ENCODE measurements around the gene AMN1. TPM values are rescaled to one million over a fixed set of nuclear protein-coding genes. Genes with fewer than 3 reads are reported as not detected.
A peak's percentile ranks its signal among the peaks of the same experiment; 100 is the strongest.

The AMN1 gene
- total RNA-seq, 1 experiment from 2014 or later = 9.6 TPM

DNA sequence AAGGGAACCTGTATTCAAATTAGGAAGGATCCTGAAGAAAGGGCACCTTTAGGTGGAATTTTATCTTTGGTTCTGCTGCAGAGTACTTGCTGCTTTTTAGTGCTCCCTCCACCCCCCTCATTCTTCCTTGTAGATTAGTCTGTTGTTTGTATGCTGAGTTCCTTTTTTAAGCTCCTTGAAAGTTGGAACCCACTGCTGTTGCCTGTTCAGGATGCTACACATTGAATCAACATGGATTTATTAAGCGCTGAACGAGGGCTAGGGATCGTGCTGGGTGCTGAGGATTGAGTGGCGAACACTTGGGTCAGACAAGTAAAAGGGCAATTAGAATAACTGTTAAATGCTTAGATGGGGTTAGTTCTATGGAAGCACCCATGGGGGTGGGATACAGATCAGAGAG lies 884 bp upstream of the AMN1 start:
- Histone ChIP-seq H2AFZ (ENCODE audit: low read length) (no peak overlapping the region), H3K9ac (ENCODE audit: extremely low read depth, insufficient read length, low read length) (no peak overlapping the region), H3K23ac (ENCODE audit: insufficient read length, low read depth, low read length) (no peak overlapping the region), H4K20me1 (ENCODE audit: control insufficient read depth, insufficient read depth, insufficient read length) (no peaks in the 10 kb centered on the region), H2BK5ac (ENCODE audit: insufficient read length, low read length) (no peak overlapping the region), H2BK15ac (ENCODE audit: low read depth, low read length) (no peak overlapping the region), H2BK12ac (ENCODE audit: insufficient read length, low read depth, low read length) (no peak overlapping the region), H4K5ac (ENCODE audit: insufficient read length, low read depth, low read length) (no peak overlapping the region), H4K91ac (ENCODE audit: insufficient read length, low read depth, low read length) (no peak overlapping the region), H3K23me2 (ENCODE audit: insufficient read length, low read depth, low read length, poor library complexity, severe bottlenecking) (peaks cover 3% of the 10 kb centered on the region), H3K4me2 (ENCODE audit: insufficient read depth, insufficient read length, low read length) (peak overlapping the region; percentile 64), H2AK5ac (ENCODE audit: insufficient read length, low read length) (no peak overlapping the region), H3K9me3 (ENCODE audit: control insufficient read depth, low read depth, low read length) (no peaks in the 10 kb centered on the region), H4K8ac (replicated peaks; ENCODE audit: insufficient read length, low read depth, low read length) (no peak overlapping the region), H3K4me1 (ENCODE audit: insufficient read depth, low read length) (no peaks in the 10 kb centered on the region), H2BK20ac (ENCODE audit: low read depth, low read length, poor library complexity, severe bottlenecking) (no peak overlapping the region), H3K27me3 (ENCODE audit: insufficient read depth, low read length) (no peaks in the 10 kb centered on the region; the same call in 1 of the 2 replicates), H3K18ac (ENCODE audit: insufficient read length, low read depth, low read length) (no peak overlapping the region), H3K79me2 (ENCODE audit: insufficient read depth, low read length) (no peaks in the 10 kb centered on the region), H3K79me1 (ENCODE audit: insufficient read depth, low read depth, low read length, poor library complexity, severe bottlenecking) (no peaks in the 10 kb centered on the region), H3K4ac (ENCODE audit: low read depth, low read length) (no peak overlapping the region), H3K27ac (ENCODE audit: insufficient read length, low read depth, low read length) (no peak overlapping the region), H3K14ac (ENCODE audit: insufficient read depth, low read length) (no peak overlapping the region), H2BK120ac (ENCODE audit: low read depth, low read length, poor library complexity, severe bottlenecking) (no peak overlapping the region), H3T11ph (ENCODE audit: low read length) (no peak overlapping the region), H3K56ac (ENCODE audit: insufficient read length, low read depth, low read length) (no peak overlapping the region)
- no peak for TF ChIP-seq CTCF (conservative IDR thresholded peaks at IDR 0.05)
- H3K27me3 Mint-ChIP-seq (ENCODE audit: low read depth) = peaks cover 17% of the 10 kb centered on the region
- H3K4me1 Mint-ChIP-seq = peaks cover 40 to 43% of the 10 kb centered on the region in 2 experiments
- no CpG with 5 or more reads among the region's 4 CpGs for WGBS (ENCODE audit: extremely low coverage, insufficient read length, low lambda C conversion rate)
- peak overlapping the region; percentile 92 to 95 for H3K4me3 Mint-ChIP-seq
- peaks cover 8 to 10% of the 10 kb centered on the region in 2 experiments; a peak in 4 of 5 replicates for H3K9me3 Mint-ChIP-seq
- no peak for DNase-seq
- H3K36me3 Mint-ChIP-seq (ENCODE audit: insufficient read depth in 1 of 3, low read depth in 3 of 3) = peaks cover 2 to 16% (median 8%) of the 10 kb centered on the region in 3 experiments; a peak in 6 of 7 replicates
- H3K27ac Mint-ChIP-seq = peak overlapping the region in 1 of 3 experiments; percentile 97; a peak in 1 of 7 replicates

Data from H9 (cell line).